Measurements from ENCODE around the gene FLNA. TPM values are rescaled to one million over a fixed set of nuclear protein-coding genes. Genes with fewer than 3 reads are reported as not detected.
A peak's percentile ranks its signal among the peaks of the same experiment; 100 is the strongest.
"Not testable (repeated sequence)": the region's sequence is repeated elsewhere in the genome, so short reads cannot be mapped to it uniquely, and the experiment has no call there.

FLNA gene
- total RNA-seq, 1 experiment from 2014 or later, result 1,374 TPM

DNA sequence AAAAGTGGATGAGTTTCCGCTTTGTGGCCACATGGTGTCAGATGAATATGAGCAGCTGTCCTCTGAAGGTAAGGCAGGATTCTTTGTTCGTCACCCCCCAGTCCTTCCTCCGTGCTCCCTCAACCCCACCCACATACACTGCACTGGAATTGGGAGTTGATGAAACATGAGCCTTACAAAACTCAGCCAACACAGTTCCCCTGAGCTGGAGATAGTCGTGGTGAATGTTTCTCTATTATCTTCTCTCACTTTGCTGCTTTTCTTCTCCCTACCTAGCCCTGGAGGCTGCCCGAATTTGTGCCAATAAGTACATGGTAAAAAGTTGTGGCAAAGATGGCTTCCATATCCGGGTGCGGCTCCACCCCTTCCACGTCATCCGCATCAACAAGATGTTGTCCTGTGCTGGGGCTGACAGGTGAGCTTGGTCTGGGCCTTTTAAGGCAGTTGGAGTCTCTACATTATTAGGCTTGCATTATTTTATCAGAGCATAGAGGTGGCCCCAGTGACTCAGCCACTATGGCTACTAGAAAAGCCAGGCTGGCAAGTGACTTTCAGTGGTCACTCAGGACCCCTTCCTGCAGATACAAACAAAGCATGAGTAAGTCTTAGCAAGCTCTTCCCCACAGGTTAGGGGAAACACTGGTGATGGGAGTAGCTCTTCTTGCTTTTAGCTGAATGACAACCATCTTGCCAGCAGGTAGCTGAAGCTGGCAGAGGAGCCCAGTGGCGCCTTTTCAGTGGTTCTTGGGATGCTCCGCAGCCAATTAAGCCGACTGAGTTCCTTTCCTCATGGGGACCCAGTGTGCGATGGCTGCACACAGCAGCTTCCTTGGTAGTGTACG, 25.3 kb upstream of the FLNA start:
- DNase-seq (ENCODE audit: low read depth), result peak; percentile 38

DNA sequence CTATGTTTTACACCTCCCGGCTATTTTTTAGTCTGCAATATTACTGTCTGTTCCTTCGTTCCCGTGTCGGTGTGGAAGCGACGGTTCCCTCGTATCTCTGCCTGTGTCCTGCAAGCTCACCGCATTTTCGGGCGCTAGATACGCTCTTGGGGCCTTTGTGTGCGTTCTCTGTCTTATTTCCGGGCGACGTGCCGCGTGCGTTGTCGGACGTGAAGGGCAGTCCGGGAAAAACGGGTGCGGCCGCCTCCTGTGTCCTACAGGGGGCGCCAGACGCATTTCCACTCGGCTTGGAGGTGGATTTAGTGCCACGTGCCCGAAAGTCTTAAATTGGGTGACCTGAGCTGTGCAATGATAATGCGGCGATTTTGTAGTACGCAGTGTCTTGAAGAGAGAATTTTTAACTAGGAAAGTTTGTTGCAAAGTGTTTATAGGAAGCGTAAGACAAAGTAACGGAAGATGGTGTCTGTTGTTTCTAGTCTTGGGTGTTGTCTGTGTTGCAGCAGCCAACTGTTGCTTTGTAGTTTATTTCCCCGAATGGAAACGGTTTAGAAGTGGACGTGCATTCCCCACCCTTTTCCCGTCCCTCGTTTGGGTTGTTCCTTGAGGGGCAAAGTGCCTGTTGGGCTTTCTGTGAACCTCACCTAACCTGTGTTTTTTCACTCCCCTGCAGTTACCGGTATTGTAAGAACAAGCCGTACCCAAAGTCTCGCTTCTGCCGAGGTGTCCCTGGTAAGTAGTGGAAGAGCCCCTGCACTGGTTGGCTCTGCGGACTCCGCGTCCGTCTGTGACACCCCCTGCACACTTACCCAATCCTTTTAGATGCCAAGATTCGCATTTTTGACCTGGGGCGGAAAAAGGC, 24.5 kb upstream of the FLNA start:
- DNase-seq (ENCODE audit: low read depth), result peak; percentile 79

DNA sequence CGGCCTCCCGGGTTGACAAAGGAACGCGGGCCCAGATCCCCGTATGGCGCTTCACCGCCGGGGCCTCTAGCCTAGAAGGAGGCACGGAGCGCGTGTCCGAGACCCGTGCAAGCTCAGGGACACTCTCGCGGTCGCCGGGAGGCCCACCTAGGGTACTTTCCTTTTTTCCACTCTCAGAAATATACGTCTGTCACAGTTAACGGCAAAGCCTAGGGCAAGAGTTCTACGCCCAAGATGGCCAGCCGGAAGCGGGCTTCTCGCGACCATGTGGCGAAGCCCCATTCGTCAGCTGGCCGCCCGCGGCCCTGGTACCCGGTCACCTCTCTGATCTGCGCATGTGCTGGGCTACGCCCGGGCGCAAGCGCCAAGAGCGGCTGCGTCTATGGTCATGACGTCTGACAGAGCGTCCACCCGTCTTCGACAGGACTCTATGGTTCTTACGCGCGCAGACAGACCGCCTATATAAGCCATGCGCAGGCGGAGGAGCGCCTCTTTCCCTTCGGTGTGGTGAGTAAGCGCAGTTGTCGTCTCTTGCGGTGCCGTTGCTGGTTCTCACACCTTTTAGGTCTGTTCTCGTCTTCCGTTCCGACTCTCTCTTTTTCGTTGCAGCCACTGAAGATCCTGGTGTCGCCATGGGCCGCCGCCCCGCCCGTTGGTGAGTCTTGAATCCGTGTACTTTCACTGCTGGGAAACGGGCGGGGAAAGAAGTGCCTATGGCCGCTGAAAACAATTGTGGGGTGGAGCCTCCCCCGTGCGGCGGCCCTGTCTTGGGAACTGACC, 23.6 kb upstream of the FLNA start, which contains the start of gene RPL10:
Gene RPL10, plus strand, starts transcription at position 490 of the 780 bp plus-strand sequence. Its CDS starts 143 bp downstream, at position 633.
- peak; percentile 96 for DNase-seq (ENCODE audit: low read depth)

DNA sequence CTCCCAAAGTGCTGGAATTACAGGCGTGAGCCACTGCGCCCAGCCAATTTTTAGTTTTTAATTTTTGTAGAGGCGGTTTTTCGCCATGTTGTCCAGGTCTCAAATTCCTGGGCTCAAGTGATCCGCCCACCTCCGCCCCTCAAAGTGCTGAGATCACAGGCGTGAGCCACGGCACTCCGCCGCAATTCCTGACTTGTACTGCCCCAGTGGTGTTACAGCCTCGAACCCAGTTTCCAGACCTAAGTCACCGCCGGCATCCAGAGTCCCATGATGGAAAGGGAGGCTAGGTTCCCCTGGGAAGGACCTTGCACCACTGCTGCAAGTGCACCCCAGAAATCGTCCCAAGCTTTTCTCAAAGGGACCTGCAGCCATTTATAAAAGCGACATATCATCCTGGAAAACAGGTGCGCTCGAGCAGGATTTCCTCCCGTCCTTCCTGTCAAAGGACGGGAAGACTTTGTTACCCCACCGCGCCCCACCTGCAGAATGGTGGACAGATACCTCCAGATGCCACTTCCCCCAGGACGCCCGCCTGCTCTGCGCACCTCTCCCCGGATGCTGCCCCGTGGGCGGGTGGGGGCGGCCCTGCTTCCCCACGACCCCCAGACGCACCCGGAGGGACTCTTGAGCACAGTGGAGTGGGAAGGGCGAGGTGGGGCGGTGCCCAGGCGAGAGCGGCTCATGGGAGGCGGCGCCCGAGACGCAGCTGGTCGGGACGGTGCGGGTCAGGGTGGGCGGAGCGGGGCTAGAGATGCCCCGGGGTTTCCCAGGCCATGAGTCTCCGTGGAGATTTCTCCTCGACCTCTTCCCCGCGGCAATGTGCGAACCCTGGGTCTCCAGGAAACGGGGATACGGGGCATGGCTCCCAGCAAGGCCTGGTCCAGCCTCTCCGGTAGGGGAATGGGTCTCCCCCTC, 22.8 kb upstream of the FLNA start:
- peak; percentile 64 for DNase-seq (ENCODE audit: low read depth)

DNA sequence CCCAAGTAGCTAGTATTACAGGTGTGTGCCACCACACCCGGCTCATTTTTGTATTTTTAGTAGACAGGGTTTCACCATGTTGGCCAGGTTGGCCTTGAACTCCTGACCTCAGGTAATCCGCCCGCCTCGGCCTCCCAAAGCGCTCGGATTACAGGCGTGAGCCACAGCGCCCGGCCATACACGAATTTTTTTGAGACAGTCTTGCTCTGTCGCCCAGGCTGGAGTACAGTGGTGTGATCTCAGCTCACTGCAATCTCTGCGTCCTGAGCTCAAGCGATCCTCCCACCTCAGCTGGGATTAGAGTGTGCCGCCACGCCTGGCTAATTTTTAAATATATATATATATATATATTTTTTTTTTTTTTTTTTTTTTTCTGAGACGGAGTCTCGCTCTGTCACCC, 21.9 kb upstream of the FLNA start:
- not testable (repeated sequence) for DNase-seq (ENCODE audit: low read depth)

DNA sequence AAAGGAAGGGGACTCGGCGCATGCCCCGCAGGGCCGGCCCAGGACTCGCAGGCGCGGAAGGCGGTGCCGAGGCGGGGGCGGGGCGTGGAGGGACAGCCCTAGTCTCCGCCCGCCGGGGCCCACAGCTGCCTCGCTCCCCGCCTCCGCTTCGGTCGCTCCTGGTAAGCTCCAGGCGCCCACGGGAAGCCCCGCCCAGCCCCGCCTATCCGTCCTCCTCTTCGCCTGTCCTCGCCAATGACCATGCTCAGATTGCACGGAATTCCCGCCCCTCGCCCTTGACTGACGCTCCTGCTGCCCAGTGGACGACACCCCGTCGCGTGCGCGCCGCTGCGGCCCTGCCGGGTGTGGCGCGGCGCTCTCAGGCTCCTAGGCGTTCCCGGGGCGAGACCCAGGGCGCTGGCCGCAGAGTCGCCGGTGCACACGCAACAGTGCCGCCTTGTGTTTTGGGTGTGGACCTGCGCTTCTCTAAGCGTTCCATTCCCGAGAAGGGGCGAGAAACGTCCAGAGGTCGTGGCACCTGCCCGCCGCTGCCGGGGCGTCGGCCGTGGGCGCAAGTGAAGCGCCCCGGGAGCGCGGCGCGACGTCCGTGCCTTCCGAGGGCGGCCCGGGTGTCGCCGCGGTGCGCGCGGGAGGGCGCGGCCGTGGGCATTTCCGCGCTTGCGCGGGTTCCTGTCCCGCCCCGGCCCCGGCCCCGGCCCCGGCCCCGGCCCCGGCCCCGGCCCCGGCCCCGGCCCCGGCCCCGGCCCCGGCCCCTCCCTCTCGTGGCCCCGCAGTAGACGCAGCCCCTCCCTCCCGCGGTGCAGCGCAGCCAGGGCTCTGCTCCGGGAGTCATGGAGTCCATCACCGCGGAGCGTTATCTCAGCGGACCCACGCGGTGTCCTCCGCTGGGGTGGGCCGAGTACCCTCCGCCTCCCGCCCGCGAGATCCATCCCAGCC, 15.6 kb upstream of the FLNA start:
- not testable (repeated sequence) for DNase-seq (ENCODE audit: low read depth)

DNA sequence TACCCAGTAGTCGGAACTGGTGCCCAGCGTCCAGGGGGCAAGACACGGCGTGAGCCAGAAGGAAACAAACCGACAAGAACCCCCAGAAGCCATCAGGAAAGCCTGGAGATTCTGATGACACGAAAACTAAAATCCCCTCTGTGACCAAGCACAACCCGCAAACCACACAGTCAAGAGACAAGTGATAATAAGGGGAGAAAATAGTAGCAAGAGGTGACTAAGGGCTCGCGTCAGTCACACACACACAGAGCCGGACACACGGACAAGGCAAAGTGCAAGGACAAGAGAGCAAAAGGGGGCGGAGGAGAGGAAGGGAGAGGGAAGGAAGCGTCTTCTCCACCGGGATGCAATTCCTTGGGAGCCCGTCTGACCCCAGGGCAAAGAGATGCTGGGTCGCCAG, 14.2 kb upstream of the FLNA start:
- not testable (repeated sequence) for DNase-seq (ENCODE audit: low read depth)

DNA sequence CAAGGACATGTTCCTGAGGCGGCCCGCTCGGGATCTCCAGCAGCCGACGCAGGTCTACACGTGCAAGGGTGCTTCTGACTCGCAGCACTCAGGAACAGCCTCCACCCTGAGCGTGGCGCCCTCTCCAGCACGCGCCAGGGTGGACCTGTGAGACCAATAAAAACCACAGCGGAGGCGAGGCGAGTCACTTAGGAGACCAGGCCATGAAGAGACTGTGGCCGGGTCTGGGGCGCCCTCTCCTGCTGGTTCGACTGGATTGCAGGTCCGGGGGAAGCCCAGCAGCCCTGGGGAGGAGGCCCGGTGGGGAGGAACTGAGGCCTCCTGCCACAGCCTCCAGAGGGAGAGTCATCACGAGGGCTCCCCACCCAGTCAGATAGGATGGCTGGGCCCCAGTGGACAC, 13.7 kb upstream of the FLNA start:
- not testable (repeated sequence) for DNase-seq (ENCODE audit: low read depth)

DNA sequence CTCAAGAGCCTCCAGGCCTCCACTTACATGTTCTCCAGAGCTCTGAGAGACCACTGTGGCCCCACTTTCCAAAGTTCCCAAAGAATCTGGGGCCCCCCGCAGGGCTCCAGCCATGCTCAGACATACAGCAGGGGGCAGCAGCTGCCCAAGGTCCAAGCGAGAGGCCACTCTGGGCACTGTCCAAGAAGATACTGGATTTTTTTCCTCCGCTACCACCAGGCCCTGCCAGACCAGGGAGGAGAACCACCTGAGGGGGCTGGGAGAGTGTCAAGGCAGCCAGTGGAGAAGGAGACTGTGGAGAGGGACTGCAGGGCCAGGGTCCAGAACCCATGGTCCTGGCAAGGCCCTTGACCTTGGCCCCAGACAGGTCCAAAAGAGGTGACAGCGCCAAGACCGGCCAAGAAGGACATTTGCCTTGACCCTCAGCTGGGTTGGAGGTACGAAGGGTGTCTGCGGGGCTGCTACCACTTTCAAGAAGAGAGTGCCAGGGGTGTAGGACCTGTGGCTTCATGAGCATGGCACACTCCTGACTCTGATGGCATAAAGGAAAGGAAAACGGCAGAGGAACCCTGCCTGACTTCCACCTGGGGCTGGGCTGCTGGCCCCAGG, 10.0 kb upstream of the FLNA start:
- DNase-seq (ENCODE audit: low read depth), result no peak

DNA sequence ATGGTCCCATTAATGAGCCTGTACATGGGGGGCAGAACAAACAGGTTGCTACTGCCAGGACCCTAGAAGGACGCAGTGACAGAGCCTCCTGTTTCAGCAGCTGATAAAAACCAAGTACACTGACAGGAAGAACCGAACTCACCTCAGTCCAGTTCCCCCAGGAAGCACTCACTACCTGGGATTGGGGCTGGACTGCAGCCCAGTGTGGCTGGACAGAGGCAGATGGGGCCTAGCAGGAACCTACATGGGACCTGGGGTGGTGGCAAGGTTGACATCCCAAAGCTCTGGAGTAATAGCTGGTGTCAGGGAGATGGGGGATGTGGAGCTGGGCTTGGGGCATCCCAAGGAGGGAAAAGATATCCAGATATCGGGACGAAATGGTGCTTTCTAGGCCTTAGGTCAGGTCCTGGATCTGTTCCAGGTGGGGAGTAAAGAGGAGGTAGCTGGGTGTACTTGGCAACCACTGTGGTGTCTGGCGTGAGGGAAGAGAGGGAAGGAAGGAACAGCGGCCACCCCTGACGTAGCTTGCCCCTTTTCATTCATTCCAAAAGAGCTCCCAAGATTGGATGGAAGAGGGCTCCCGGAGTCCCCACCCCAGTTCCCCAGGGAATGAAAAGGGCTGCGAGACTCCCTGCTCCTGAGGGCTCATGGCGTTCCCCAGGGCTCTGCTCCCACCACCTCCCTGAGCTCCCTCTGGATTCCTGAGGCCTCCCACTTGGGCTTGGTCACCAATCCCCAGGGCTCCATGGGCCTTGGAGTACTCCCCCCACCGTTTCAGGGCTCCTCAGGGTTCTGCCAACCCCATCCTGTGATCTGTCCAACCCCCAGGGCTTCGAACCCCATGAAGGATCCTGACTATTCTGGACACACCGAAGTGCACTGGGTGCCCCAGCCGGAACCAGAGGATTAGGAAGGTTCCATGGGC, 9.2 kb upstream of the FLNA start:
- DNase-seq (ENCODE audit: low read depth), result no peak

DNA sequence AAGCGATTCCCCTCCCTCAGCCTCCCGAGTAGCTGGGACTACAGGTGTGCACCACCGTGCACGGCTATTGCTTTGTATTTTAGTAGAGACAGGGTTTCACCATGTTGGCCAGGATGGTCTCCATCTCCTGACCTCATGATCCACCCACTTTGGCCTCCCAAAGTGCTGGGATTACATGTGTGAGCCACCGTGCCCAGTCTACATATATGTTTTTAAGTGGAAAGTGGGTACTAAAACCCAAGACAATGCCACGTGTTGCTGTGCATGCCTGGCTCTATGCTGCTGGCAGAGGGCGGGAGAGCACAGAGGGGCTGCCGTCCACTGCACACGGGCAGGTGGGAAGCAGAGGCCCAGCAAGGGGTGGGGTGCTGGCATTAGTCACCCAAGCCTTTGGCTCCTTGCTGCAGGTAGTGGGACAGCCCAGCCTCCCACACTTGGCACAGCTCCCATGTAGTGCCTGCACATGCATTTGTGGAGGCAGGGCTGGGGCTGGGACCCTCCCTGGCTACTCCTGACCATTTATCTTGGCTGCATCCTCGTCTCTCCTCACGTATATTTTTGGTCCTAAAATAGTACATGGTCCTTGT, 8.1 kb upstream of the FLNA start:
- DNase-seq (ENCODE audit: low read depth), result no peak

DNA sequence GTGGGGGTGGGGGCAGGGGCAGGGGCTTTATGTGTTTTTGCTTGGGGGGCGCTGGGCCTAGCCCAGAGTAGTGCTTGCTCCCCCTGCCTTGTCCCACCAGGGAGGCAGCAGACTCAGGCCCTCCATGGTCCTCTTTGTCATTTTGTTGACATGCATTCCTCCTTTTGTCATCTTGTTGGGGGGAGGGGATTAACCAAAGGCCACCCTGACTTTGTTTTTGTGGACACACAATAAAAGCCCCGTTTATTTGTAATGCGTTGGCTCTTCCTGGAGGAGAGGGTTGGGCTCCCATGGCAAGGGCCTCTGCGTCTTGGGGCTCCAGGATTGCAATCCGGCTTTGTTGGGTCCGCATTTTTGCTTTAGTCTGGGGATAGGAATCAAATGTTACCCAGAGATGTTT, 6.8 kb upstream of the FLNA start:
- no peak for DNase-seq (ENCODE audit: low read depth)

DNA sequence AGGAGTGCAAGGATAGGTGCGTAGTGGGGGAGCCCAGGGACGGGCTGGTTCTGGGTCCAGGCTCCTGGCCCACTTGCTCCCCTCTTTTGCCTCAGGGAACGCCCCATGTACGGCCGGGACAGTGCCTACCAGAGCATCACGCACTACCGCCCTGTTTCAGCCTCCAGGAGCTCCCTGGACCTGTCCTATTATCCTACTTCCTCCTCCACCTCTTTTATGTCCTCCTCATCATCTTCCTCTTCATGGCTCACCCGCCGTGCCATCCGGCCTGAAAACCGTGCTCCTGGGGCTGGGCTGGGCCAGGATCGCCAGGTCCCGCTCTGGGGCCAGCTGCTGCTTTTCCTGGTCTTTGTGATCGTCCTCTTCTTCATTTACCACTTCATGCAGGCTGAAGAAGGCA, 6.4 kb upstream of the FLNA start:
- DNase-seq (ENCODE audit: low read depth), result no peak

DNA sequence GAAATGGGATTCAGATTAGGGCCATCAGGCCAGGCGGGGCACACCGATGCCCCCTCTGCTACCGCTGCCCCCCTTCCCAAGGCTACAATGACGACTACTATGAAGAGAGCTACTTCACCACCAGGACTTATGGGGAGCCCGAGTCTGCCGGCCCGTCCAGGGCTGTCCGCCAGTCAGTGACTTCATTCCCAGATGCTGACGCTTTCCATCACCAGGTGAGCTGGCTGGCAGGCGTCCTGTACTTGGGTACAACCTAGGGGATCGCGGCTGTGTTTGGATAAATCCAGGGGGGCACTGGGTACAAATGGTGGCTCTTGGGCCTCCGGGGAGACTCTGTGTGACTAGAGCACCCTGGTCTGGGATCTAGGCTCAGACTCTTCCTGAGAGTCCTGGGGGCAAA, 5.7 kb upstream of the FLNA start:
- no peak for DNase-seq (ENCODE audit: low read depth)

DNA sequence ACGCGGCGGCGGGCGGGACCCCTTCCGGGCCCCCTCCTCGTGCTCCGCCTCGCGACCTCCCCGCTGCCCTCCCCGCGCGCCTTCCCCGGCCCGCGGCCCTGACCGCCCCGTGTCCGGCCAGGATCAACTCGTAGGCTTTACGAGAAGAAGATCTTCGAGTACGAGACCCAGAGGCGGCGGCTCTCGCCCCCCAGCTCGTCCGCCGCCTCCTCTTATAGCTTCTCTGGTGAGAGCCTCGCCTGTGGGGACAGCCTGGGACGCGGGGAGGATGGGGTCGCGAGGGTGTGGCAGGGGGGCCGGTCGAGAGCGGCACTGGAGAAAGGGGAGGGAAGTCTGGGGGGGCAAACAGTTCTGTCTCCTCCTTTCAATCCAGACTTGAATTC, 5.1 kb upstream of the FLNA start:
- DNase-seq (ENCODE audit: low read depth), result no peak

DNA sequence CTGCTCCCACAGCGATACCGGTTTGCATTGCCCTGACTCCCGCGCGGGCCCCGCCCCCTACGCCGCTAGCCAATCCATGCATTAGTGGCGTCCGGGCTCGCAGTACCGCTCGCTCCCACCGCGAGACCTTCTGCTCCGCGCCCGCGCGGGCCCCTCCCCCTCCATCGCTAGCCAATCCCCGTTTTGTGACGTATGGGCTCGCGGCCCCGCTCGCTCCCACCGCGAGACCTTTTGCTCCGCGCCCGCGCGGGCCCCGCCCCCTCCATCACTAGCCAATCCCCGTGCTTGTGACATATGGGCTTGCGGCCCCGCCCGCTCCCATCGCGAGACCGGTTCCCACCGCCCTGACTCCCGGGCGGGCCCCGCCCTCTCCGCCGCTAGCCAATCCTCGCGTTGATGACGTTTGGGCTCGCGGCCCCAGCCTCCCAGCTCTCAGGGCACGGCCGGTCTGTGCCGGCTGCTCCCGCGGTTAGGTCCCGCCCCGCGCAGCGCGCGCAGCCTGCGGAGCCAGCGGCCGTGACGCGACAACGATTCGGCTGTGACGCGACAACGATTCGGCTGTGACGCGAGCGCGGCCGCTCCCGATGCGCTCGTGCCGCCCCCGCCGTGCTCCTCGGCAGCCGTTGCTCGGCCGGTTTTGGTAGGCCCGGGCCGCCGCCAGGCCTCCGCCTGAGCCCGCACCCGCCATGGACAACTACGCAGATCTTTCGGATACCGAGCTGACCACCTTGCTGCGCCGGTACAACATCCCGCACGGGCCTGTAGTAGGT, 4.5 kb upstream of the FLNA start, which contains the start of gene EMD:
Gene EMD, plus strand, starts transcription at position 497 of the 770 bp plus-strand sequence. Its CDS starts 190 bp downstream, at position 687.
- DNase-seq (ENCODE audit: low read depth), result peak; percentile 96

All from LHCN-M2 (cell line).